HEK293 (cell line): ENCODE data around the gene GALNS.

Experiments
- CTCF ChIA-PET: fragments of 350-600 bp; formaldehyde crosslinking; extraction: SDS; loops from one replicate; lab custom pipeline; 2021; ENCODE audit warnings: antibody characterized with exemption; lab: Yijun Ruan, JAX
- POLR2A ChIA-PET: fragments of 300-600 bp; formaldehyde crosslinking; extraction: SDS; loops from one replicate; lab custom pipeline; 2020; ENCODE audit warnings: antibody characterized with exemption, inconsistent platforms; lab: Yijun Ruan, JAX
- H3K27ac ChIP-seq: fragments of 200-500 bp; sonication (Bioruptor generic); 2 replicates; pipeline ENCODE4 v1.5.1; 2014; ENCODE audit warnings: low read depth, low read length, control low read depth, inconsistent platforms; ENCODE audit errors: extremely low read depth
- H3K36me3 ChIP-seq, 2 experiments: fragments of 200-500 bp in 1 of 2; sonication (Bioruptor generic) in 1 of 2; 1 replicate in 1 of 2; 2 replicates in 1 of 2; pipeline ENCODE4 v1.5.1; 2014 to 2017; ENCODE audit warnings: inconsistent platforms in 2 of 2, low read length in 2 of 2; ENCODE audit not compliant: control insufficient read depth in 2 of 2, insufficient read depth in 1 of 2
- H3K4me1 ChIP-seq: fragments of 200-500 bp; sonication (Bioruptor generic); 2 replicates; pipeline ENCODE4 v1.5.1; 2014; ENCODE audit warnings: mild to moderate bottlenecking, low read length, inconsistent platforms; ENCODE audit not compliant: control insufficient read depth, insufficient read depth
- H3K4me3 ChIP-seq: 2 replicates; pipeline ENCODE4 v1.5.1; 2011; ENCODE audit warnings: low read depth, mild to moderate bottlenecking, control low read depth, low read length, moderate library complexity
- H3K9me3 ChIP-seq: fragments of 200-500 bp; sonication (Bioruptor generic); 2 replicates; pipeline ENCODE4 v1.5.1; 2014; ENCODE audit warnings: low read depth, low read length, inconsistent platforms; ENCODE audit not compliant: control insufficient read depth, insufficient read depth
- BCL11B ChIP-seq: fragments of 450-650 bp; formaldehyde crosslinking; IDR thresholded peaks from 2 replicates; pipeline ENCODE4 v1.5.1; 2016; ENCODE audit warnings: low read depth, missing biosample characterization, missing genetic modification characterization
- FEZF1 ChIP-seq: fragments of 450-650 bp; formaldehyde crosslinking; IDR thresholded peaks from 2 replicates; pipeline ENCODE4 v1.5.1; 2016; ENCODE audit warnings: missing biosample characterization, missing genetic modification characterization
- GLIS2 ChIP-seq: fragments of 450-650 bp; formaldehyde crosslinking; IDR thresholded peaks from 2 replicates; pipeline ENCODE4 v1.5.1; 2016; ENCODE audit warnings: missing biosample characterization, missing genetic modification characterization
- HOXD13 ChIP-seq: sonication (generic); formaldehyde crosslinking; IDR thresholded peaks from 2 replicates; pipeline ENCODE4 v1.8.0; 2022; ENCODE audit warnings: missing genetic modification reagents, borderline replicate concordance
- INSM2 ChIP-seq: fragments of 450-650 bp; formaldehyde crosslinking; IDR thresholded peaks from 2 replicates; pipeline ENCODE4 v1.5.1; 2016; ENCODE audit warnings: missing biosample characterization, missing genetic modification characterization
- KLF7 ChIP-seq: fragments of 450-650 bp; formaldehyde crosslinking; IDR thresholded peaks from 2 replicates; pipeline ENCODE4 v1.5.1; 2016; ENCODE audit warnings: missing biosample characterization, missing genetic modification characterization, borderline replicate concordance
- OVOL3 ChIP-seq: fragments of 450-650 bp; formaldehyde crosslinking; IDR thresholded peaks from 2 replicates; pipeline ENCODE4 v1.5.1; 2016; ENCODE audit warnings: missing biosample characterization, missing genetic modification characterization
- PRDM1 ChIP-seq: fragments of 450-650 bp; formaldehyde crosslinking; IDR thresholded peaks from 2 replicates; pipeline ENCODE4; 2016; ENCODE audit warnings: missing biosample characterization, missing genetic modification characterization
- TRIM28 ChIP-seq: IDR thresholded peaks from 2 replicates; pipeline ENCODE4 v1.6.1; 2011; ENCODE audit warnings: low read length, control low read depth, borderline replicate concordance
- ZBTB17 ChIP-seq: fragments of 450-650 bp; formaldehyde crosslinking; IDR thresholded peaks from 2 replicates; pipeline ENCODE4 v1.5.1; 2016; ENCODE audit warnings: missing biosample characterization, missing genetic modification characterization
- ZNF155 ChIP-seq: fragments of 450-650 bp; formaldehyde crosslinking; IDR thresholded peaks from 2 replicates; pipeline ENCODE4 v1.5.1; 2016; ENCODE audit warnings: missing biosample characterization, missing genetic modification characterization
- ZNF19 ChIP-seq: fragments of 450-650 bp; formaldehyde crosslinking; IDR thresholded peaks from 2 replicates; pipeline ENCODE4; 2016; ENCODE audit warnings: missing biosample characterization, missing genetic modification characterization, low read depth
- ZNF221 ChIP-seq: fragments of 450-650 bp; formaldehyde crosslinking; IDR thresholded peaks from 2 replicates; pipeline ENCODE4 v1.5.1; 2017; ENCODE audit warnings: missing biosample characterization, missing genetic modification characterization, borderline replicate concordance
- ZNF23 ChIP-seq: fragments of 450-650 bp; formaldehyde crosslinking; IDR thresholded peaks from 2 replicates; pipeline ENCODE4 v1.5.1; 2016; ENCODE audit warnings: missing biosample characterization, missing genetic modification characterization, borderline replicate concordance
- ZNF248 ChIP-seq: fragments of 450-650 bp; formaldehyde crosslinking; IDR thresholded peaks from 2 replicates; pipeline ENCODE4 v1.5.1; 2017; ENCODE audit warnings: missing biosample characterization, missing genetic modification characterization
- ZNF26 ChIP-seq: fragments of 450-650 bp; formaldehyde crosslinking; IDR thresholded peaks from 2 replicates; pipeline ENCODE4 v1.5.1; 2016; ENCODE audit warnings: missing biosample characterization, missing genetic modification characterization
- ZNF416 ChIP-seq: fragments of 450-650 bp; formaldehyde crosslinking; IDR thresholded peaks from 2 replicates; pipeline ENCODE4 v1.5.1; 2016; ENCODE audit warnings: missing biosample characterization, missing genetic modification characterization
- ZNF426 ChIP-seq: fragments of 450-650 bp; formaldehyde crosslinking; IDR thresholded peaks from 2 replicates; pipeline ENCODE4 v1.5.1; 2017; ENCODE audit warnings: missing biosample characterization, missing genetic modification characterization, mild to moderate bottlenecking, inconsistent platforms, moderate library complexity
- ZNF518A ChIP-seq: fragments of 450-650 bp; formaldehyde crosslinking; conservative IDR thresholded peaks from 2 replicates; pipeline ENCODE4 v1.5.1; 2016; ENCODE audit warnings: low read depth, missing biosample characterization, missing genetic modification characterization
- ZNF555 ChIP-seq: fragments of 450-650 bp; formaldehyde crosslinking; conservative IDR thresholded peaks from 2 replicates; pipeline ENCODE4 v1.5.1; 2017; ENCODE audit warnings: missing biosample characterization, mild to moderate bottlenecking, missing genetic modification characterization, inconsistent platforms
- ZNF76 ChIP-seq: fragments of 450-650 bp; formaldehyde crosslinking; IDR thresholded peaks from 2 replicates; pipeline ENCODE4; 2016; ENCODE audit warnings: low read depth, missing biosample characterization, missing genetic modification characterization, borderline replicate concordance
- ZNF830 ChIP-seq: fragments of 450-650 bp; IDR thresholded peaks from 2 replicates; pipeline ENCODE4 v1.5.0; 2018; ENCODE audit warnings: missing biosample characterization, missing genetic modification characterization, low read depth, mild to moderate bottlenecking, moderate library complexity
- TF ChIP-seq, protein P1 (sequence below): fragments of 450-650 bp; formaldehyde crosslinking; IDR thresholded peaks from 2 replicates; pipeline ENCODE4 v1.5.1; 2016; ENCODE audit warnings: missing biosample characterization, missing genetic modification characterization

GALNS gene

DNA sequence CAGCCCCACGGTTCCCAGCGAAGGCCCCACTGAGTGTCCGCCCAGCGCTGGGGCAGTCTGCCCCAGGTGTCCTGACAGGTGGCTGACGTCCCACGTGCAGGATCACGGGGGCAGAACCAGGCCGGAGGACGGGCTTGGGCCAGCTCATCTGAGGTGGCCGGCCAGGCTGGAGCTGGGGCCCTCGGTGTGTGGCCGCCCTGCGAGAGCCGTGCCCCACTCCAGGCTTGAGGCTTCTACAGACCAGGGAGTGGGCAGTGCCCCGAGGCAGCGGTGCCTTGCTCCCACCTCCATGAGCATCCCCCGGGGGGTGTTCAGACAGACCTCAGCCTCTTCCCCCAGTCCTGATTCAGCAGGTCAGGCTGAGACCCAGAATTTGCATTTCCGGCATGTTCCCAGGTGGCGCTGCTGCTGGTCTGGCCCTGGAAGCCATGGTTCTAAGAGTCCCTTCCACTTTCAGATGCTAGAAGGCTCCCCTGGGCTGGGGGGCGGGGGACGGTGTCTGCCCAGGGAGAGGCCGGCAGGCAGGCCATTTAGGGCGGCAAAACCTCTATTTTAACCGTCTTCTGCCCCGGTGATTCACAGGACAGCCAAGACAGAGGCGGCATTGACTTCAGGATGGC, 45.1 kb upstream of the GALNS start (continued):
- no peak for TF ChIP-seq GLIS2 (tag by site-specific recombination)
- no peak for TF ChIP-seq FEZF1 (tag by site-specific recombination)
- no peak for TF ChIP-seq ZNF26
- TF ChIP-seq ZNF221 = no peak
- no peak for TF ChIP-seq ZNF518A (tag by site-specific recombination)
- TF ChIP-seq ZNF19 = no peak
- TF ChIP-seq, all 188 proteins: peak for 0

DNA sequence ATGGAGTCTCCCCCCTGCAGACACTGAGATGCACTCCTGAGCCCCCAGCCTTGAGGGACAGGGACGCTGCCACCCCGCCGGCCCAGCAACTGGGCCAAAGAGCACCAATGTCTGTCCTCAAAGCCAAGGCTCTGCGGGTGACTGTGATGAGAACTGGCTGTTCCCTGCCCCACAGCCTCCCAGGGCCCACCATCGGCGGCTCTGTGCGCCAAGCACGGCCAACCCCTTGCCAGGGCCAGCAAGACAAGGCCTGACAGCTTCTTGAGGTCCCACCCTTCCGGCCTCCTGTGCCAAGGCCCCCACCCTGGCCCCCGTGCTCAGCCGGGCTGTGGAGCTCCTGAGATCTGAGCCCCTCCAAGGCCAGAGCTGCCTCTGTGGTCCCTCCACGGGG, 43.9 kb upstream of the GALNS start:
- POLR2A ChIA-PET = no interaction called here
- Histone ChIP-seq H3K4me1 (no peaks in the 10 kb centered on the region), H3K9me3 (no peaks in the 10 kb centered on the region), H3K4me3 (no peak overlapping the region), H3K36me3 (no peaks in the 10 kb centered on the region), H3K27ac (no peak overlapping the region)
- CTCF ChIA-PET = interaction anchor here (0.6 kb wide), 1 partner anchor 82 kb away, joined by 3 read pairs; no protein-coding TSS in a partner anchor
- TF ChIP-seq ZNF248 (tag by site-specific recombination) (no peak), ZNF76 (tag by site-specific recombination) (no peak), ZNF155 (tag by site-specific recombination) (no peak), ZNF830 (tag by site-specific recombination) (no peak), HOXD13 (no peak), PRDM1 (tag by site-specific recombination) (no peak)
- TF ChIP-seq, protein P1, sequence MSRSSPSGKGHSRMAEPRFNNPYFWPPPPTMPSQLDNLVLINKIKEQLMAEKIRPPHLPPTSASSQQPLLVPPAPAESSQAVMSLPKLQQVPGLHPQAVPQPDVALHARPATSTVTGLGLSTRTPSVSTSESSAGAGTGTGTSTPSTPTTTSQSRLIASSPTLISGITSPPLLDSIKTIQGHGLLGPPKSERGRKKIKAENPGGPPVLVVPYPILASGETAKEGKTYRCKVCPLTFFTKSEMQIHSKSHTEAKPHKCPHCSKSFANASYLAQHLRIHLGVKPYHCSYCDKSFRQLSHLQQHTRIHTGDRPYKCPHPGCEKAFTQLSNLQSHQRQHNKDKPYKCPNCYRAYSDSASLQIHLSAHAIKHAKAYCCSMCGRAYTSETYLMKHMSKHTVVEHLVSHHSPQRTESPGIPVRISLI (tag by site-specific recombination) = no peak
- TF ChIP-seq, all 188 proteins: peak for 0

- H3K4me1 ChIP-seq = no peaks in the 10 kb centered on the region
- ChIA-PET POLR2A (no interaction called here), CTCF (no interaction called here)
- no peak overlapping the region for H3K4me3 ChIP-seq
- no peak overlapping the region for H3K27ac ChIP-seq
- H3K36me3 ChIP-seq = no peaks in the 10 kb centered on the region
- no peaks in the 10 kb centered on the region for H3K9me3 ChIP-seq
- TF ChIP-seq TRIM28 (no peak), KLF7 (tag by site-specific recombination) (no peak), ZBTB17 (tag by site-specific recombination) (no peak), ZNF23 (tag by site-specific recombination) (no peak), ZNF416 (tag by site-specific recombination) (no peak), INSM2 (tag by site-specific recombination) (no peak), ZNF426 (tag by site-specific recombination) (no peak), BCL11B (no peak), OVOL3 (no peak), ZNF555 (tag by site-specific recombination) (no peak)
Measured at GRCh38 chr16:88899901-88900661, 43.3 kb upstream of the GALNS start.
